Neural progenitor cell (in vitro differentiated cells): ENCODE results near the gene SWI5.

ENCODE experiments used
- CTCF ChIP-seq: fragments of 200-600 bp; sonication (generic); IDR thresholded peaks from 2 replicates; pipeline ENCODE4 v1.5.1; 2017; ENCODE audit warnings: antibody characterized with exemption, mild to moderate bottlenecking
- EZH2 ChIP-seq: fragments of 200-600 bp; sonication (generic); IDR thresholded peaks from 2 replicates; pipeline ENCODE4 v1.6.1; 2017; ENCODE audit warnings: antibody characterized with exemption, mild to moderate bottlenecking, moderate library complexity

- TF ChIP-seq CTCF, result no peak
- no peak for TF ChIP-seq EZH2
Observed at GRCh38 chr9:128335914-128336313, 59.8 kb downstream of the SWI5 start.
